ENCODE results near the gene GDF3. TPM values are rescaled to one million over a fixed set of nuclear protein-coding genes. Genes with fewer than 3 reads are reported as not detected.
A peak's percentile ranks its signal among the peaks of the same experiment; 100 is the strongest.
"Not testable (repeated sequence)": the region's sequence is repeated elsewhere in the genome, so short reads cannot be mapped to it uniquely, and the experiment has no call there.

Gene GDF3
- total RNA-seq, 1 donor from 2014 or later = not detected

- no peak for DNase-seq
Measured at GRCh38 chr12:7667125-7667524, 28.4 kb downstream of the GDF3 start.

- DNase-seq = no peak
Measured at GRCh38 chr12:7666595-7666994, 29.0 kb downstream of the GDF3 start.

- no peak for DNase-seq
Measured at GRCh38 chr12:7661741-7662140, 33.8 kb downstream of the GDF3 start.

GRCh38 chr12:7656121-7656520 lies 39.5 kb downstream of the GDF3 start:
- no peak for DNase-seq

- DNase-seq = no peak
Measured at GRCh38 chr12:7650091-7650490, 45.5 kb downstream of the GDF3 start.

GRCh38 chr12:7647071-7647470 lies 48.5 kb downstream of the GDF3 start:
- no peak for DNase-seq

- DNase-seq = no peak
Measured at GRCh38 chr12:7646178-7646475, 49.4 kb downstream of the GDF3 start.

GRCh38 chr12:7645395-7646177 lies 50.0 kb downstream of the GDF3 start:
- peak; percentile 10 for DNase-seq

GRCh38 chr12:7642876-7643309 lies 52.7 kb downstream of the GDF3 start:
- no peak for DNase-seq

GRCh38 chr12:7642287-7642686 lies 53.3 kb downstream of the GDF3 start:
- DNase-seq = no peak

- not testable (repeated sequence) for DNase-seq
Measured at GRCh38 chr12:7640123-7640995, 55.2 kb downstream of the GDF3 start.

Other genes starting within 250 kb of the GDF3 start
- gene CD163, start 192.0 kb downstream of the GDF3 start, total RNA-seq = 15.0 TPM
- gene APOBEC1, start 29.9 kb downstream of the GDF3 start, total RNA-seq = not detected
- not detected for gene DPPA3, start 15.7 kb upstream of the GDF3 start, total RNA-seq
- 0.30 TPM for gene CLEC4C, start 51.6 kb upstream of the GDF3 start, total RNA-seq
- not detected for gene NANOGNB, start 69.4 kb upstream of the GDF3 start, total RNA-seq
- gene NANOG, start 93.6 kb upstream of the GDF3 start, total RNA-seq = not detected
- not detected for gene SLC2A14, start 177.1 kb upstream of the GDF3 start, total RNA-seq
- gene SLC2A3, start 240.4 kb upstream of the GDF3 start, total RNA-seq = 156 TPM

Data from skin of body (tissue), 2 donors.